Measurements from ENCODE around the gene H6PD. TPM values are rescaled to one million over a fixed set of nuclear protein-coding genes. Genes with fewer than 3 reads are reported as not detected.

Gene H6PD
- total and polyA plus RNA-seq, 8 donors: 3.2 to 54.3 (median 22.7) TPM

GRCh38 chr1:9198538-9199361 is 35.8 kb upstream of the H6PD start:
- H3K4me1 ChIP-seq: peaks cover 30 to 54% (median 38%) of the 10 kb centered on the region in 4 donors
- no peaks in the 10 kb centered on the region for H3K36me3 ChIP-seq
- WGBS, 5 donors: 19 to 62% (median 21%) methylated on average over 19 to 54 of the region's 54 CpGs
- intact Hi-C loops (cut with DNase I; ENCODE audit: low total_unique reads): loop anchor here (5.0 kb wide), 1 partner anchor 91 kb away; no protein-coding TSS in a partner anchor
- peak overlapping the region in 3 of 4 donors; percentile 0 to 21 (median 11) for H3K4me3 ChIP-seq
- no peaks in the 10 kb centered on the region for H3K9me3 ChIP-seq
- no peak overlapping the region for H3K27ac ChIP-seq
- H3K27me3 ChIP-seq: peaks cover 6 to 73% (median 68%) of the 10 kb centered on the region in 3 donors
- no peak for TF ChIP-seq POLR2AphosphoS5 (IDR thresholded peaks at IDR 0.05)
- TF ChIP-seq CTCF (IDR thresholded peaks at IDR 0.05): peak in 2 of 7 experiments; percentile 11 to 12
- DNase-seq: peak in 1 of 2 donors; percentile 69

- TF ChIP-seq CTCF (IDR thresholded peaks at IDR 0.05) (no peak), EP300 (IDR thresholded peaks at IDR 0.05) (no peak), POLR2A (IDR thresholded peaks at IDR 0.05) (no peak), POLR2AphosphoS5 (IDR thresholded peaks at IDR 0.05) (no peak)
- Histone ChIP-seq H3K4me1 (peaks cover 30 to 54% (median 38%) of the 10 kb centered on the region in 4 donors), H3K27me3 (peaks cover 9 to 88% (median 73%) of the 10 kb centered on the region in 3 donors), H3K27ac (no peak overlapping the region), H3K36me3 (no peaks in the 10 kb centered on the region), H3K9me3 (no peaks in the 10 kb centered on the region), H3K4me3 (no peak overlapping the region)
- intact Hi-C loops (cut with DNase I; ENCODE audit: low total_unique reads): no loop called here
- 50 to 67% (median 53%) methylated on average over 7 of the region's 7 CpGs for WGBS, 5 donors
- DNase-seq: no peak
Measured at GRCh38 chr1:9200441-9200840, 34.1 kb upstream of the H6PD start.

GRCh38 chr1:9201401-9202239 is 33.0 kb upstream of the H6PD start:
- Histone ChIP-seq H3K4me1 (peaks cover 23 to 46% (median 32%) of the 10 kb centered on the region in 4 donors), H3K4me3 (peak overlapping the region; percentile 24 to 41 (median 30)), H3K36me3 (no peaks in the 10 kb centered on the region), H3K9me3 (no peaks in the 10 kb centered on the region), H3K27me3 (peaks cover 9 to 98% (median 73%) of the 10 kb centered on the region in 3 donors), H3K27ac (peak overlapping the region in 1 of 5 donors; percentile 25)
- TF ChIP-seq CTCF (IDR thresholded peaks at IDR 0.05) (no peak), POLR2AphosphoS5 (IDR thresholded peaks at IDR 0.05) (peak in 1 of 3 donors; percentile 7), EP300 (IDR thresholded peaks at IDR 0.05) (no peak), POLR2A (IDR thresholded peaks at IDR 0.05) (no peak)
- intact Hi-C loops (cut with DNase I; ENCODE audit: low total_unique reads): no loop called here
- peak in 1 of 2 donors; percentile 61 for DNase-seq
- 2 to 4% (median 3%) methylated on average over 24 of the region's 24 CpGs for WGBS, 5 donors

GRCh38 chr1:9202240-9202870 is 32.2 kb upstream of the H6PD start:
- Histone ChIP-seq H3K9me3 (no peaks in the 10 kb centered on the region), H3K27me3 (peaks cover 6 to 98% (median 67%) of the 10 kb centered on the region in 3 donors), H3K4me3 (peak overlapping the region in 1 of 4 donors; percentile 29), H3K4me1 (peaks cover 21 to 38% (median 29%) of the 10 kb centered on the region in 4 donors), H3K27ac (no peak overlapping the region), H3K36me3 (no peaks in the 10 kb centered on the region)
- WGBS, 5 donors: 7 to 15% (median 10%) methylated on average over 15 of the region's 15 CpGs
- intact Hi-C loops (cut with DNase I; ENCODE audit: low total_unique reads): no loop called here
- DNase-seq: no peak
- TF ChIP-seq POLR2A (IDR thresholded peaks at IDR 0.05) (no peak), CTCF (IDR thresholded peaks at IDR 0.05) (no peak), POLR2AphosphoS5 (IDR thresholded peaks at IDR 0.05) (no peak), EP300 (IDR thresholded peaks at IDR 0.05) (no peak)

All from stomach (tissue), 9 donors.